ENCODE results near the gene NRAS.
A peak's percentile ranks its signal among the peaks of the same experiment; 100 is the strongest.

The NRAS gene

GRCh38 chr1:114725230-114725629, 8.7 kb upstream of the NRAS start:
- no peak for DNase-seq

- no peak for DNase-seq
Measured at GRCh38 chr1:114723915-114724314, 7.3 kb upstream of the NRAS start.

- DNase-seq: no peak
Measured at GRCh38 chr1:114723457-114723856, 6.9 kb upstream of the NRAS start.

- no peak for DNase-seq
Measured at GRCh38 chr1:114720492-114720891, 3.9 kb upstream of the NRAS start.

- DNase-seq: no peak
Measured at GRCh38 chr1:114719424-114719787, 2.8 kb upstream of the NRAS start.

GRCh38 chr1:114718661-114719423, 2.3 kb upstream of the NRAS start:
- DNase-seq: no peak

GRCh38 chr1:114715952-114716303, 643 bp downstream of the NRAS start:
- DNase-seq: no peak

- no peak for DNase-seq
Measured at GRCh38 chr1:114712977-114713376, 3.6 kb downstream of the NRAS start.

GRCh38 chr1:114710360-114710759, 6.2 kb downstream of the NRAS start:
- no peak for DNase-seq

- DNase-seq: no peak
Measured at GRCh38 chr1:114707604-114708003, 9.0 kb downstream of the NRAS start.

- DNase-seq: no peak
Measured at GRCh38 chr1:114703242-114703641, 13.3 kb downstream of the NRAS start.

GRCh38 chr1:114702737-114703136, 13.8 kb downstream of the NRAS start:
- no peak for DNase-seq

- no peak for DNase-seq
Measured at GRCh38 chr1:114701931-114702330, 14.6 kb downstream of the NRAS start.

- no peak for DNase-seq
Measured at GRCh38 chr1:114700036-114700600, 16.5 kb downstream of the NRAS start.

GRCh38 chr1:114696810-114697209, 19.8 kb downstream of the NRAS start:
- no peak for DNase-seq

- no peak for DNase-seq
Measured at GRCh38 chr1:114695430-114696058, 21.0 kb downstream of the NRAS start, which contains the start of gene AMPD1. AMPD1 (minus strand) TSS chr1:114695546; CDS start chr1:114695471, 75 bp downstream.

- no peak for DNase-seq
Measured at GRCh38 chr1:114694540-114695310, 21.8 kb downstream of the NRAS start.

GRCh38 chr1:114692947-114693346, 23.6 kb downstream of the NRAS start:
- no peak for DNase-seq

GRCh38 chr1:114691061-114691460, 25.5 kb downstream of the NRAS start:
- DNase-seq: no peak

GRCh38 chr1:114690148-114690547, 26.4 kb downstream of the NRAS start:
- DNase-seq: peak; percentile 4

- DNase-seq: no peak
Measured at GRCh38 chr1:114688526-114688925, 28.0 kb downstream of the NRAS start.

- no peak for DNase-seq
Measured at GRCh38 chr1:114685851-114686250, 30.7 kb downstream of the NRAS start.

- no peak for DNase-seq
Measured at GRCh38 chr1:114677691-114678090, 38.9 kb downstream of the NRAS start.

- no peak for DNase-seq
Measured at GRCh38 chr1:114676115-114676514, 40.5 kb downstream of the NRAS start.
